Measurements from ENCODE around the gene MAP3K10.
"Not testable (repeated sequence)": the region's sequence is repeated elsewhere in the genome, so short reads cannot be mapped to it uniquely, and the experiment has no call there.

MAP3K10 gene

GRCh38 chr19:40190891-40191835, at the start of gene MAP3K10:
TSS of gene MAP3K10 (plus strand) at chr19:40191426. CDS start at chr19:40192032, 606 bp downstream.
- DNase-seq, result no peak

- no peak for DNase-seq
Measured at GRCh38 chr19:40141551-40141950, 49.7 kb upstream of the MAP3K10 start.

DNA sequence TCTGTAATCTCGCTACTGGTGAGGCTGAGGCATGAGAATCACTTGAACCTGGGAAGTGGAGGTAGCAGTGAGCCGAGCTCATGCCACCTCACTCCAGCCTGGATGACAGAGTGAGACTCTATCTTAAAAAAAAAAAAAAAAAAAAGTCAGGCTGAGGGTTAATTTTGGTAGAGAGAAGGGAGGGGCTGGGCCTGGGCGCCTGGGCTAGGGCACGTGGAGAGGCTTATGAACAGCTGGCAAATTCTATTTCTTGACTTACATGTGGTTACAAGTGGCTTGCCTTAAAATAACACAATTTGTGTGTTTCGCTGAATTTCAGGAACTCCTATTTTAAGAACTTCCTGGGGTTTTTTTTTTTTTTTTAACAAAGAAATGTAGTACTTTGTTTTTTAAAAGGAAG, 47.6 kb upstream of the MAP3K10 start:
- DNase-seq, result no peak

- no peak for DNase-seq
Measured at GRCh38 chr19:40144151-40144550, 47.1 kb upstream of the MAP3K10 start.

GRCh38 chr19:40144947-40145748, 46.1 kb upstream of the MAP3K10 start:
- DNase-seq, result no peak

DNA sequence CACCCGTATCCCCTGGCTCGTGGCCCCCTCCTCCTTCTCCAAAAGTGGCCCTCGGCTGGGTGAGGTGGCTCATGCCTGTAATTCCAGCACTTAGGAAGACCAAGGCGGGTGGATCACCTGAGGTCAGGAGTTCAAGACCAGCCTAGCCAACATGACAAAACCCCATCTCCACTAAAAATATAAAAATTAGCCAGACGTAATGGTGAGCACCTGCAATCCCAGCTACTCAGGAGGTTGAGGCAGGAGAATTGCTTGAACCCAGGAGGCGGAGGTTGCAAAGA, 45.5 kb upstream of the MAP3K10 start:
- not testable (repeated sequence) for DNase-seq

DNA sequence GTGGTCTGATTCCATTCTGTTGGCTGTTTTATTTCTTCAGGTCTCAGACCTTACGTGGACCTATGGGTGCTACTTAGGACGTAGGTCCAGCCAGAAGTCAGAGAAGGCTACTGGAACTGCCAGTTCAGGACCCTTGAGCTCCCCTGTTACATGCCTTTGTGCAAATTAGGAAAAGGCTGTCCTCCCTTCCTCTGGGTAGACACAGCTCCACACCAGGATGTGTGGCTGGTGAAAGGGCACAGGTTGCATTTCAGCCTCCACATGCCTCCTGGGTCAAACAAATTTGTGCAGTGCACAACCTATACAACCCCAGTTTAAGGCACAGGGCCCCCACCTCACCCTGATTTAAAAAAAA, 43.9 kb upstream of the MAP3K10 start:
- no peak for DNase-seq

GRCh38 chr19:40147693-40148347, 43.4 kb upstream of the MAP3K10 start:
- peak; percentile 63 for DNase-seq

- DNase-seq, result no peak
Measured at GRCh38 chr19:40149501-40149900, 41.7 kb upstream of the MAP3K10 start.

DNA sequence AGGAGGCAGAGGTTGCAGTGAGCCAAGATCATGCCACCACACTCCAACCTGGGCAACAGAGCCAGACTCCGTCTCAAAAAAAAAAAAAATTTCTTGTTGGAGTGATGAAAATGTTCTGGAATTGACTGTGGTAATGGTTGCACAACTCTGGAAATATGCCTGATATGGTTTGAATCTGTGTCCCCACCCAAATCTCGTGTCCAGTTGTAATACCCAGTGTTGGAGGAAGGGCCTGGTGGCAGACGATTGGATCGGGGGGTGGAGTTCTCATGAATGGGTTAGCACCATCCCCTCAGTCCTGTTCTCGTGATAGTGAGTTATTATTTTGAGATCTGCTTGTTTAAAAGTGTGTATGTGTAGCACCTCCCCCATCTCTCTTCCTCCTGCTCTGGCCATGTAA, 41.1 kb upstream of the MAP3K10 start:
- DNase-seq, result no peak

GRCh38 chr19:40154121-40154680, 37.0 kb upstream of the MAP3K10 start:
- no peak for DNase-seq

GRCh38 chr19:40155749-40156265, 35.4 kb upstream of the MAP3K10 start:
- DNase-seq, result no peak

DNA sequence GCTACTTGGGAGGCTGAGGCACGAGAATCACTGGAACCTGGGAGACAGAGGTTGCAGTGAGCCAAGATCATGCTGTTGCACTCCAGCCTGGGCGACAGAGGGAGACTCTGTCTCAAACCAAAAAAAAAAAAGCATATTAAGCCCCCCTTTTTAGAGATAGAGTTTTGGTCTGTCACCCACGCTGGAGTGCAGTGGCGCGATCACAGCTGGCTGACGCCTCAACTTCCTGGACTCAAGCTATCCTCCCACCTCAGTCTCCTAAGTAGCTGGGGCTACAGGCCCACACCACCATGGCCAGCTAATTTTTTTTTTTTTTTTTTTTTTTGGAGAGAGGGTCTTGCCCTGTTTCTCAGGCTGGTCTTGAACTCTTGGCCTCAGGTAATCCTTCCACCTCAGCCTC, 34.2 kb upstream of the MAP3K10 start:
- DNase-seq, result no peak

DNA sequence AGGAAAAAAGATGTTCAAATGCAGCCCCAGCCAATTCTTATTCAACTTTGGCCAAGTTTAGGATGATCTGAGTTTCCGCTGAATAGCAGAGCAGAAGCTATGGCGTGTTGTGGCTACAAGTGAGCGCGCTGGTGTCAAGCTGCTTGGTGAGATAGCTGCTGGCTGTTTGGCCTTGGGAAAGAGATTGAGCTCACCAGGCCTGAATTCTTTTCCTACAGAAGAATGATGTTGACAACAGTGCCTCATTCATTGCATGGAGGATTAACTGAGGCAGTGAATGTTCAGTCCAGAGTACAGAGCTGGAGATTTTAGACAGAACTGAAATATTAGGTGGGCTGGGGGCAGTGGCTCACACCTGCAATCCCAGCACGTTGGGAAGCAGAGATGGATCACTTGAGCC, 31.5 kb upstream of the MAP3K10 start:
- DNase-seq, result no peak

- no peak for DNase-seq
Measured at GRCh38 chr19:40162104-40162503, 29.1 kb upstream of the MAP3K10 start.

- no peak for DNase-seq
Measured at GRCh38 chr19:40163541-40164129, 27.6 kb upstream of the MAP3K10 start.

DNA sequence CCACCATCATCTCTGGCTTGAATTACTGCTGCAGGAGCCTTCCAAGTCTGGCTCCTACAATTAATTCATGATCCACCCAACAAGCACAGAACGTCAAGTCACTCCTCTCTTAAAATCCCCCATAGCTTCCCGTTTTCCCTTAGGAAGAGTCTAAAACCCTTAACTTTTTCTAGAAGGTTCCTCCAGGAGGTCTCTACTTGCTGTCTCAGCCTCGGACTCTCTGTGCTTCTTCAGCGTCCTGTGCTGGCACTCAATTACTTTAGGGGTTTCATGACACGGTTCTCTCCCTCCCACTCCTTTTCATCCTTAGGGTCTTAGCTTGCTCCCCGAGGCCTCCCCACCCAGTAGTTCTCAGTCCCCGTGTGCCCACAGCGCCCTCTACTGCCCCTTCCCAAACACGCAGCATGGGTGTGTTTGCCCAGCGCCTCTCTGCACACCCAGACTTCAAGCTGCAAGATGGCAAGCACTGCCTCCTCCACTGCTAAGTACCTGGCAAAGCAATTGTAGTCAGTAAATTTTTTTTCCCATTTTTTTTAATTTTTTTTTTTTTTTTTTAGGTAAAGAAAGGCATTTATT, 25.8 kb upstream of the MAP3K10 start:
- DNase-seq, result no peak

DNA sequence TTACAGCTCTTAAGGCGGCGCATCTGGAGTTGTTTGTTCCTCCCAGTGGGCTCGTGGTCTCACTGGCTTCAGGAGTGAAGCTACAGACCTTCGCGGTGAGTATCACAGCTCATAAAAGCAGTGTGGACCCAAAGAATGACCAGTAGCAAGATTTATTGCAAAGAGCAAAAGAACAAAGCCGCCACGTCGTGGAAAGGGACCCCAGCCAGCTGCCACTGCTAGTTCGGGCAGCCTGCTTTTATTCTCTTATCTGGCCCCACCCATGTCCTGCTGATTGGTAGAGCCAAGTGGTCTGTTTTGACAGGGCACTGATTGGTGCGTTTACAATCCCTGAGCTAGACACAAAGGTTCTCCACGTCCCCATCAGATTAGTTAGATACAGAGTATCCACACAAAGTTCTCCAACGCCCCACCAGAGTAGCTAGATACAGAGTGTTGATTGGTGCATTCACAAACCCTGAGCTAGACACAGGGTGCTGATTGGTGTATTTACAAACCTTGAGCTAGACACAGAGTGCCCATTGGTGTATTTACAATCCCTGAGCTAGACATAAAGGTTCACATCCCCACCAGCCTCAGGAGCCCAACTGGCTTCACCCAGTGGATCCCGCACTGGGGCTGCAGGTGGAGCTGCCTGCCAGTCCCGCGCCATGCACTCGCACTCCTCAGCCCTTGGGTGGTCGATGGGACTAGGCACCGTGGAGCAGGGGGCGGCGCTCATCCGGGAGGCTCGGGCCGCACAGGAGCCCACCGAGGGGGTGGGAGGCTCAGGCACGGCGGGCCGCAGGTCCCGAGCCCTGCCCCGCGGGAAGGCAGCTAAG, 21.5 kb upstream of the MAP3K10 start:
- not testable (repeated sequence) for DNase-seq

- DNase-seq, result not testable (repeated sequence)
Measured at GRCh38 chr19:40170303-40170989, 20.8 kb upstream of the MAP3K10 start.

- not testable (repeated sequence) for DNase-seq
Measured at GRCh38 chr19:40171293-40171692, 19.9 kb upstream of the MAP3K10 start.

DNA sequence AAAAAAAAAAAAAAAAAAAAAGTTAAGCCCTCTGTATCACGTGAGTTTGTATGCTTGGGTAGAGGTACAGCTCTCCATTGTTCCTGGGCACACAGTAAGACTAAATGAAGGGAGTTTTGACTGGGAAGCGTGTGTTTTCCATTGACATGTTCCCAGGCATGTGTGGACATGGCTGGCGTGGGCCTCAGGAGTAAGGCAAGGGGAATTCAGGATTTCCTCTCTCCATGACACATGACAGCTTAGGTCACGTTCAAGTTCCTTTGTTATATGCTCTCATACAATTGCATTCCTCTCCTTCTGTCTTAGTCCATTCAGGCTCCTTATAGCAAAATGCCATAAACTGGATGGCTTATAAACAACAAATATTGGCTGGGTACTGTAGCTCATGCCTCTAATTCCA, 17.1 kb upstream of the MAP3K10 start:
- DNase-seq, result no peak
